ENCODE results near the gene ASIC3. TPM values are rescaled to one million over a fixed set of nuclear protein-coding genes. Genes with fewer than 3 reads are reported as not detected.
A peak's percentile ranks its signal among the peaks of the same experiment; 100 is the strongest.

ASIC3 gene
- total and polyA plus RNA-seq, 2 experiments from 2014 or later: 6.8 to 9.8 TPM

DNA sequence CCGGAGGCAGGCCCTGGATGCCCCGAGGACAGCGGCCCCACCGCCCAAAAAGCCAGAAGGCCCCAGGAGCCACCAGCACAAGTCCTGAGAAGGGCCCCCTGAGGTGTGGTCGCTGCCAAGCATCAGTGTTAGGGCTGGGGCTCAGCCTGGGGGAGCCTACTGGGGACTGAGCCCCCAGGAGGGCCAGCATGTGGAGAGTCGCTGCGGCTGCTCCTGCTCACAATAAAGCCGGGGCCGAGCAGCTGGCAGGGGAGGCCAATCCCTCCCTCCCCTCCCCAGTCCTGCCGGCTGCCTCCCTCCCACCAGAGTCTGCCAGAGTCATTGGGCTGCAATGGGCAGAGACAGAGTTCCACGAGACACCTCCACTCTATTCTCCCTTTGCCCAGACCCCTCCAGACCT is 3.1 kb upstream of the ASIC3 start:
- H3K27me3 ChIP-seq: peaks cover 9% of the 10 kb centered on the region
- no peak for TF ChIP-seq CTCF (IDR thresholded peaks at IDR 0.05; ENCODE audit: low read depth, low read length)
- no peak overlapping the region for H3K27ac ChIP-seq
- DNase-seq (ENCODE audit: low read depth in 1 of 2, low spot score in 1 of 2): no peak
- no peaks in the 10 kb centered on the region for H3K4me1 ChIP-seq (ENCODE audit: low read depth)
- no peak overlapping the region for H3K4me3 ChIP-seq
- no peaks in the 10 kb centered on the region for H3K9me3 ChIP-seq (ENCODE audit: low read depth)
- H3K36me3 ChIP-seq: no peaks in the 10 kb centered on the region

DNA sequence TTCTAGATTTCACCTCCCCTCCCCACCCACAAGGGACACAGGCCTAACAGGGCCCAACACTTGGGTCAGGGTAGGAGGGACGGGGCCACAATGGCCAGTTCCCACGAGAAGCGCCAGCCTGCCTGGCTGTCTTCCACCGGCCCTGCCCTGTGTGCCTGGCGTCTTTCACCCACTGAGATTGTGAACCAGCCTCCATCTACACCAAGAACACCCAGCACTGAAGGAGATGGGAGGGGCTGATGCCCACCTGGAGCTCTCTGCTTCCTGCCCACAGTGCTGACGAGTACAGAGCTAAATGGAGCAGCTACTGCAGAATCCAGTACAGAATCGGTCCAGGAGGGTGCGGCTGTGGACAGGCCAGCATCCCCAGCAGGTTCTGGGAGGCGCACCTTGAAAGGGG is 2.4 kb upstream of the ASIC3 start:
- Histone ChIP-seq H3K27ac (no peak overlapping the region), H3K9me3 (ENCODE audit: low read depth) (no peaks in the 10 kb centered on the region), H3K4me1 (ENCODE audit: low read depth) (no peaks in the 10 kb centered on the region), H3K36me3 (no peaks in the 10 kb centered on the region), H3K27me3 (peaks cover 16% of the 10 kb centered on the region), H3K4me3 (no peak overlapping the region)
- no peak for DNase-seq (ENCODE audit: low read depth in 1 of 2, low spot score in 1 of 2)
- TF ChIP-seq CTCF (IDR thresholded peaks at IDR 0.05; ENCODE audit: low read depth, low read length): no peak

- peak in 1 of 2 donors; percentile 71 for DNase-seq (ENCODE audit: low read depth in 1 of 2, low spot score in 1 of 2)
- TF ChIP-seq CTCF (IDR thresholded peaks at IDR 0.05; ENCODE audit: low read depth, low read length): no peak
- H3K27me3 ChIP-seq: peaks cover 21% of the 10 kb centered on the region
- no peak overlapping the region for H3K4me3 ChIP-seq
- no peaks in the 10 kb centered on the region for H3K4me1 ChIP-seq (ENCODE audit: low read depth)
- H3K9me3 ChIP-seq (ENCODE audit: low read depth): no peaks in the 10 kb centered on the region
- H3K27ac ChIP-seq: no peak overlapping the region
- H3K36me3 ChIP-seq: no peaks in the 10 kb centered on the region
Observed at GRCh38 chr7:151046603-151047573, 1.4 kb upstream of the ASIC3 start.

- Histone ChIP-seq H3K36me3 (no peaks in the 10 kb centered on the region), H3K9me3 (ENCODE audit: low read depth) (no peaks in the 10 kb centered on the region), H3K4me3 (no peak overlapping the region), H3K27me3 (peaks cover 26% of the 10 kb centered on the region), H3K4me1 (ENCODE audit: low read depth) (no peaks in the 10 kb centered on the region), H3K27ac (no peak overlapping the region)
- no peak for DNase-seq (ENCODE audit: low read depth in 1 of 2, low spot score in 1 of 2)
- no peak for TF ChIP-seq CTCF (IDR thresholded peaks at IDR 0.05; ENCODE audit: low read depth, low read length)
Observed at GRCh38 chr7:151048911-151049463, 656 bp downstream of the ASIC3 start.

DNA sequence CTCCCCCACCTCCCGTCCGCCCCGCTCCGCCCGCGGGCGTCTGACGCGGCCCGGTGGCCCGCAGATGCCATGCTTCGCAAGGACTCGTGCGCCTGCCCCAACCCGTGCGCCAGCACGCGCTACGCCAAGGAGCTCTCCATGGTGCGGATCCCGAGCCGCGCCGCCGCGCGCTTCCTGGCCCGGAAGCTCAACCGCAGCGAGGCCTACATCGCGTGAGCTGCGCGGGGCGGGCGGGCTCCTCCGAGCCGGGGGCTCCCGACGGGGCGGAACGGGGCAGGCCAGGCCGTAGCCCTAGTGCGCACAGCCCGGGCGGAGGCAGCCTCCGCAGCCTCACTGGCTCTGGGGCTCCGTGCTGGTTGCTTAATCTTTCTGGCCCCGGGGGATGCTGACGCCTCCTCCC is 2.8 kb downstream of the ASIC3 start:
- peak; percentile 79 to 90 for DNase-seq (ENCODE audit: low read depth in 1 of 2, low spot score in 1 of 2)
- TF ChIP-seq CTCF (IDR thresholded peaks at IDR 0.05; ENCODE audit: low read depth, low read length): no peak
- Histone ChIP-seq H3K27me3 (peaks cover 26% of the 10 kb centered on the region), H3K4me3 (peak overlapping the region; percentile 4), H3K36me3 (no peaks in the 10 kb centered on the region), H3K9me3 (ENCODE audit: low read depth) (no peaks in the 10 kb centered on the region), H3K4me1 (ENCODE audit: low read depth) (no peaks in the 10 kb centered on the region), H3K27ac (no peak overlapping the region)
